NCI-H510A treated with DMSO at 0.1 percent for 48 hours (cell line): Measurements from ENCODE around the gene SMARCC1.

Experiments used
- DNase-seq: peaks from one replicate; lab custom pipeline; 2025; lab: John Stamatoyannopoulos, UW

Gene SMARCC1

GRCh38 chr3:47630810-47631209 is 150.9 kb downstream of the SMARCC1 start:
- no peak for DNase-seq

GRCh38 chr3:47629770-47630169 is 151.9 kb downstream of the SMARCC1 start:
- DNase-seq, result no peak

GRCh38 chr3:47628426-47628825 is 153.3 kb downstream of the SMARCC1 start:
- no peak for DNase-seq

GRCh38 chr3:47622671-47623461 is 158.8 kb downstream of the SMARCC1 start:
- no peak for DNase-seq

- no peak for DNase-seq
Measured at GRCh38 chr3:47617086-47618010, 164.3 kb downstream of the SMARCC1 start.

GRCh38 chr3:47614788-47615187 is 166.9 kb downstream of the SMARCC1 start:
- no peak for DNase-seq

- no peak for DNase-seq
Measured at GRCh38 chr3:47613722-47614121, 168.0 kb downstream of the SMARCC1 start.

- no peak for DNase-seq
Measured at GRCh38 chr3:47612879-47613278, 168.8 kb downstream of the SMARCC1 start.

- no peak for DNase-seq
Measured at GRCh38 chr3:47612178-47612577, 169.5 kb downstream of the SMARCC1 start.

- no peak for DNase-seq
Measured at GRCh38 chr3:47611576-47611975, 170.1 kb downstream of the SMARCC1 start.

- DNase-seq, result no peak
Measured at GRCh38 chr3:47610583-47610982, 171.1 kb downstream of the SMARCC1 start.

- DNase-seq, result no peak
Measured at GRCh38 chr3:47607335-47607734, 174.4 kb downstream of the SMARCC1 start.

GRCh38 chr3:47606165-47606564 is 175.5 kb downstream of the SMARCC1 start:
- no peak for DNase-seq

GRCh38 chr3:47605652-47606051 is 176.0 kb downstream of the SMARCC1 start:
- DNase-seq, result no peak

- no peak for DNase-seq
Measured at GRCh38 chr3:47604145-47604544, 177.5 kb downstream of the SMARCC1 start.

GRCh38 chr3:47603332-47603731 is 178.4 kb downstream of the SMARCC1 start:
- no peak for DNase-seq

GRCh38 chr3:47601281-47601680 is 180.4 kb downstream of the SMARCC1 start:
- no peak for DNase-seq

GRCh38 chr3:47594792-47595191 is 186.9 kb downstream of the SMARCC1 start:
- no peak for DNase-seq

GRCh38 chr3:47592066-47592795 is 189.5 kb downstream of the SMARCC1 start:
- no peak for DNase-seq

GRCh38 chr3:47590216-47590615 is 191.5 kb downstream of the SMARCC1 start:
- DNase-seq, result no peak

- DNase-seq, result no peak
Measured at GRCh38 chr3:47588587-47588986, 193.1 kb downstream of the SMARCC1 start.

- no peak for DNase-seq
Measured at GRCh38 chr3:47588053-47588452, 193.6 kb downstream of the SMARCC1 start.
